Measurements from ENCODE around the gene RELN. TPM values are rescaled to one million over a fixed set of nuclear protein-coding genes. Genes with fewer than 3 reads are reported as not detected.

RELN gene
- total RNA-seq, 1 donor from 2014 or later, result 5.7 TPM

DNA sequence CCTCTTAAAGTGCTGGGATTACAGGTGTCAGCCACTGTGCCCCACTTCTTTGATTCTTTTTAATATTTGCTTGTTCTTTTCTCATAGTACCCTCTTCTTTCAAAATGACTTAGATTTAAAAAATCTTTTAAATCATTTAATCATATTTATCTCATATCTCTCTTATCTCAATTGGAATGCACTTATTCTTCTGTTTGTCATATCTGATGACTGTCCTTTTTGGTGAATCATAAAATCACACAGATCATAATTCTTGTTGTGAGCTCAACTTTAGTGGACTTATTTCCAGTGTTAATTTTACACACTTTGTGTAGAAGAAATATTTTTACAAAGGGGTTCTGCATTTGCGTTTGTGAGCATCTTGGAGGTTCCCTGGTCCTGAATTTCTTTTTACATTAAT, 323.1 kb downstream of the RELN start:
- no peaks in the 10 kb centered on the region for H3K27me3 Mint-ChIP-seq (ENCODE audit: unreplicated experiment)
- H3K4me1 Mint-ChIP-seq (ENCODE audit: low read depth, unreplicated experiment), result peaks cover 2% of the 10 kb centered on the region

DNA sequence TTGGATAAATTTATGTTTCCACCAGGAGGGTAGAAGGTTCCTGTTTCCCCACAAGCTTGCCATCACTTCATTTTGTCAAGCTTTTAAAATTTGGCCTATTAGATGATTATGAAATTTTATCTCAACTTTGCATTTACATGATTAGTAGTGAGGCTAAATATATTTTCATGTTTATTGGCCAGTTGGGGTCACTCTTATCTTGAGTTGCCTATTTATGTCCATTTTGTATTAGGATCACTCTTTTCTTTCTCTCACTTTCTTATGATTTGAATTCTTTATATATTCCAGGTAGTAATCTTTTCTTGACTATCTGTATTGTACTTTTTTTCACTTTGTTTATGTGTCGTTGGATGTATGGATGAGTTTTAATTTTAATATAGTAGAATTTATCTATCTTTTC, 324.9 kb downstream of the RELN start:
- Mint-ChIP-seq H3K27ac (ENCODE audit: unreplicated experiment) (no peak overlapping the region), H3K27me3 (ENCODE audit: unreplicated experiment) (no peaks in the 10 kb centered on the region), H3K4me1 (ENCODE audit: low read depth, unreplicated experiment) (peaks cover 2% of the 10 kb centered on the region), H3K4me3 (ENCODE audit: unreplicated experiment) (no peak overlapping the region), H3K36me3 (ENCODE audit: unreplicated experiment) (no peaks in the 10 kb centered on the region), H3K9me3 (ENCODE audit: unreplicated experiment) (no peaks in the 10 kb centered on the region)
- DNase-seq, result no peak
- TF ChIP-seq, protein P1, sequence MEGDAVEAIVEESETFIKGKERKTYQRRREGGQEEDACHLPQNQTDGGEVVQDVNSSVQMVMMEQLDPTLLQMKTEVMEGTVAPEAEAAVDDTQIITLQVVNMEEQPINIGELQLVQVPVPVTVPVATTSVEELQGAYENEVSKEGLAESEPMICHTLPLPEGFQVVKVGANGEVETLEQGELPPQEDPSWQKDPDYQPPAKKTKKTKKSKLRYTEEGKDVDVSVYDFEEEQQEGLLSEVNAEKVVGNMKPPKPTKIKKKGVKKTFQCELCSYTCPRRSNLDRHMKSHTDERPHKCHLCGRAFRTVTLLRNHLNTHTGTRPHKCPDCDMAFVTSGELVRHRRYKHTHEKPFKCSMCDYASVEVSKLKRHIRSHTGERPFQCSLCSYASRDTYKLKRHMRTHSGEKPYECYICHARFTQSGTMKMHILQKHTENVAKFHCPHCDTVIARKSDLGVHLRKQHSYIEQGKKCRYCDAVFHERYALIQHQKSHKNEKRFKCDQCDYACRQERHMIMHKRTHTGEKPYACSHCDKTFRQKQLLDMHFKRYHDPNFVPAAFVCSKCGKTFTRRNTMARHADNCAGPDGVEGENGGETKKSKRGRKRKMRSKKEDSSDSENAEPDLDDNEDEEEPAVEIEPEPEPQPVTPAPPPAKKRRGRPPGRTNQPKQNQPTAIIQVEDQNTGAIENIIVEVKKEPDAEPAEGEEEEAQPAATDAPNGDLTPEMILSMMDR (IDR thresholded peaks at IDR 0.05; ENCODE audit: partially characterized antibody, unreplicated experiment), result no peak

More for the DNA sequence above, 323.1 kb downstream of the RELN start:
- Mint-ChIP-seq H3K4me3 (ENCODE audit: unreplicated experiment) (no peak overlapping the region), H3K27ac (ENCODE audit: unreplicated experiment) (no peak overlapping the region), H3K9me3 (ENCODE audit: unreplicated experiment) (no peaks in the 10 kb centered on the region), H3K36me3 (ENCODE audit: unreplicated experiment) (no peaks in the 10 kb centered on the region)
- TF ChIP-seq, protein P1 (IDR thresholded peaks at IDR 0.05; ENCODE audit: partially characterized antibody, unreplicated experiment), result no peak
- no peak for DNase-seq

DNA sequence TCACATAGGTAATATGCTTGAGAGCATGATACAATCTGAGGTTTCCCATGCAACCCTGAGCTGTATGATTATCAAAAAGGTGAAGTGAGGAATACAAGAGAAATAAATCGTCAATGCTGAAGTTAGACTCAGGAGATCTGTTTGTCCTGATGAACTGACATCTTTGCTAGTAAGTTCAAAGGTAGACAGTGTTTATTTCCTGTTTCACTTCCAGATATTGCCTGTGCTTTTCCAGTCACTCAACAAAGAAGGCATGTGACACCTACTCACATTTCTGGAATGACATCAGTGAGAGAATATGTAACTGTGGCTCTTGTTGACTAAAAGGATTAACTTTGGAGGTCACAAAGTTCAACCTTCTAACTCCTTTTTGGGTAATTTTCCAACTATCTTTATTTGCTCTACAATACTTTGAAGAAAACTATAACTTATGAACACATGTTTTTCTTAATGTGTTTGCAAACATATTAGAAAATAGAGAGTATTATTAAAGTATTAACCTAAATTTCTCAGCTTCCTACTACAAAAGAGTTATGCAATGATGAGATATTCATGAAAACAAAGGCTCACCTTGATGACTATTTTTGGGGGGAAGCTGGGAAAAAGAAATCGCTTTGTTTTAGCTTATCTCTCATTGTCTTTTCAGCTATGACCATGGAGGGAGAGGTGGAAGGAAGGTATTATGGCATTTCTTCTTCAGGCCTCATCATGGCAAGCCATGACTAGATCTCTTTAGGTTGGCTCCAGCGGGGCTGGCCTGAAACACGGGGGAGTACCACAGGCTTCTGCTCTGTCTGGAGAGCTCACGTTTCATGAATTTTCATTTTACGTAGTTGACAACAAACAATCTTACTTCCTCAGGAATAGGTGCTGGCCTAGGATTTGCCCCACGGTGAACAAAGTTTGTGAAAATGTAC, 328.7 kb downstream of the RELN start:
- Mint-ChIP-seq H3K36me3 (ENCODE audit: unreplicated experiment) (no peaks in the 10 kb centered on the region), H3K4me1 (ENCODE audit: low read depth, unreplicated experiment) (peaks cover 2% of the 10 kb centered on the region), H3K4me3 (ENCODE audit: unreplicated experiment) (no peak overlapping the region), H3K27me3 (ENCODE audit: unreplicated experiment) (no peaks in the 10 kb centered on the region), H3K9me3 (ENCODE audit: unreplicated experiment) (no peaks in the 10 kb centered on the region), H3K27ac (ENCODE audit: unreplicated experiment) (no peak overlapping the region)
- TF ChIP-seq, protein P1 (IDR thresholded peaks at IDR 0.05; ENCODE audit: partially characterized antibody, unreplicated experiment), result no peak
- no peak for DNase-seq

DNA sequence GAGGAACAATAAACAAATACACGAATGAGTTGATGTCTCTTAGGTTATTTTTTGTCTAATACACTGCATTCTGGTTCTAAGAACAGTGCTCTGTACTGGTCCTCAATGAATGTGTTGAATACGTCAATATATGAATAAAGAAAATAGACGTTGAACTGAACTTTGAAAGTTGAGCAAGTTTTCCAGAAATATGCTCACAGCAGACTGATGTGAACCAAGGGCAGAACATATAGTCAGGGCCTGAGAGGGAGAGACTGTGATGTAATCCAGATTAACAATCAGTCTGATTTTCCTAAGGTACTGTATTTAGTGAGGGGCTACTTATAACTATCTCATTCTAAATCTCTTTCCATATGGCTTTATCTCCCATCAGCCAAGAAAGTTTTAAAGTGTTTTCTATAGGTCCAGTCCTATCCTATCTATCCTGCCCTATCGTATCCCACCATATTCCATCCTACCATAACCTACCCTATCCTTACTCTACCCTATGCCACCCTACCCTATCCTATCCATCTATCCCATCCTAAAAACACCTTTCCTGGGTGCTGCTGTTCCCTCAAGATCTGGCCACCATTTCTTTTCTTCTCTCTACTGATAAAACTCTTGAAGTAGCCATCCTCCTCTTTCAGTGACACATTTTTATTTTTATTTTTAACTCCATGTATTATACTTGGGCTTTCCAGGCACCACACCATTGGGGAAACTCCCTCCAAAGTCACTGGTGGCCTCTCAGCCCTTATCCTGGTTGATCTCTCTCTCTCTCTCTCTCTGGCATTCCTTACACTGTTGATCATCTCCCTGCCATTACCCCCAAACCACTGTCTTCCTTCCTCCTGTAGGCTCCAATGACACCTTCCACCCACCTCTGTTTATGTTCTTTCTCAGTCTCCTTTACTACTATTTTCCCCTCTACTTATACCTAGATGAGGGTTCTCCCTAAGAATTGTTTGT, 331.1 kb downstream of the RELN start:
- Mint-ChIP-seq H3K27me3 (ENCODE audit: unreplicated experiment) (no peaks in the 10 kb centered on the region), H3K9me3 (ENCODE audit: unreplicated experiment) (no peaks in the 10 kb centered on the region), H3K27ac (ENCODE audit: unreplicated experiment) (no peak overlapping the region), H3K36me3 (ENCODE audit: unreplicated experiment) (no peaks in the 10 kb centered on the region), H3K4me3 (ENCODE audit: unreplicated experiment) (no peak overlapping the region), H3K4me1 (ENCODE audit: low read depth, unreplicated experiment) (no peaks in the 10 kb centered on the region)
- no peak for DNase-seq
- TF ChIP-seq, protein P1 (IDR thresholded peaks at IDR 0.05; ENCODE audit: partially characterized antibody, unreplicated experiment), result no peak

Measured in glutamatergic neuron (in vitro differentiated cells).